DOHH2 (cell line): ENCODE measurements around the gene DDX1.

ENCODE experiments used
- CTCF ChIP-seq: fragments of 200-600 bp; sonication (generic); IDR thresholded peaks from one replicate; pipeline ENCODE4 v1.5.1; 2014; ENCODE audit warnings: antibody characterized with exemption, mild to moderate bottlenecking, low read depth, low read length; ENCODE audit not compliant: poor library complexity, severe bottlenecking
- EZH2phosphoT487 ChIP-seq: fragments of 200-600 bp; sonication (generic); IDR thresholded peaks from 2 replicates; pipeline ENCODE4 v1.6.1; 2017; ENCODE audit warnings: borderline replicate concordance, mild to moderate bottlenecking, antibody characterized with exemption, low read length, moderate library complexity, mixed read lengths

DNA sequence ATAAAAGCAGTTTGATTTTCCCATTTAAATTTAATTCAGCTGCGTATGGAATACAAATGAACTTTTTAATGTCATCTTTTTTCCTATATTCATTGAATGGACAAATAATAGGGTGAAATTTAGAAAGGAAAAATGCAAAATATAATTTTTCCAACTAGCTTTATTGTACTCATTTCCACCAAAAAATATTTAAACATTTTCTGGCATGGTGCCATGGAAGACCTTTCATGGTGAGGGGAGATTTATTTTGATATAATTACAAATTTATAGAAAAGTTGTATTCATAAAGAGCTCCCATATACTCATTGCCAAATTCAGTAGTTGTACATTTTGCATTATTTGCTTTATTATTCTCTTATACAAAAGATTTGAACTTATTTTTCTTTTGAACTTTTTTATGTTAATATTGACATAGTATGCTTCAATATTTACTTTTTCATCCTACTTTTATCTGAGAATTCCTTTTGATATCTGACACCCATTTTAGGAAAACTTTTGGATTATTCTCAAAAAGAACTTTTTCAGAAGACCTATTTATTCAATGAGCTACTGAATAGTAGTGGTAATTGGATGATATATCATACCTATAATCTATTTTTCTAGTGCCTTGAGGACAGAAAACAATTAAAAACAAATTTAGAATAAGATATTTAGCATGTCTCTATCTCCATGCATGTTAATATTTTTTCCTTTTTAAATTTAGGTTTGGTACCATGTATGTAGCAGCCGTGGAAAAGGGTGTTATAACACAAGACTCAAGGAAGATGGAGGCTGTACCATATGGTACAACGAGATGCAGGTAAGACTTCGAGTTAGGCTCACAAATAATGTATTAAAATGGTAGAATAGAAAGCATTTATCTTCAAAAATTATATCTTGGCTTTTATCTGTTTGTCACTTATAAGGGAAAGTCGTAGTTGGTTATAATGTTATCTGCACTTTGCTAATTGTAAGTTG, 37.5 kb downstream of the DDX1 start:
- TF ChIP-seq CTCF (no peak), EZH2phosphoT487 (no peak)
